Activated CD4-positive, alpha-beta T cell treated with anti-CD3 and anti-CD28 coated beads, Interleukin-2, amount 50 U/mL, for 48 hours (primary cell): Measurements from ENCODE around the gene GLRX5.
"Not testable (repeated sequence)": the region's sequence is repeated elsewhere in the genome, so short reads cannot be mapped to it uniquely, and the experiment has no call there.

Experiments used
- DNase-seq, 2 experiments: peaks; one replicate each; pipeline ENCODE4 v3.0.0-alpha.2; 2020

GLRX5 gene

DNA sequence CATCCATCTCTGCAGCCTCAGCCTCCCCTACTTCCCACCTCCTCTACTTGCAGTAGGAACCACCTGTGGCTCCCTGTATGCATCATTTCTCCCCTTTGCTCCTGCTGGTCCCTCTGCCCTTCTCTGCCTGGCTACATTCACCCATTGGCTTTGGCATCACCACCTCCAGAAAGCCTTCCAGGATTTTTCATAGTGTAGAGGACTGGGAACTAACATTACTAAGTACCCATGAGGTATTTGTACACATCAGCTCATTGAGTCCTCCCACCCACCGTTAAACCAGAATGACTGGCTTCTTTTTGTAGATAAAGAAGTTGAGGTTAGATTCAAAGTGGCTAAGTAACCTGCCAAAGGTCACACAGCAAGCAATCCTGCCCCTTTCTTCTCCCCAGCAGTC lies 35.5 kb upstream of the GLRX5 start:
- no peak for DNase-seq

DNA sequence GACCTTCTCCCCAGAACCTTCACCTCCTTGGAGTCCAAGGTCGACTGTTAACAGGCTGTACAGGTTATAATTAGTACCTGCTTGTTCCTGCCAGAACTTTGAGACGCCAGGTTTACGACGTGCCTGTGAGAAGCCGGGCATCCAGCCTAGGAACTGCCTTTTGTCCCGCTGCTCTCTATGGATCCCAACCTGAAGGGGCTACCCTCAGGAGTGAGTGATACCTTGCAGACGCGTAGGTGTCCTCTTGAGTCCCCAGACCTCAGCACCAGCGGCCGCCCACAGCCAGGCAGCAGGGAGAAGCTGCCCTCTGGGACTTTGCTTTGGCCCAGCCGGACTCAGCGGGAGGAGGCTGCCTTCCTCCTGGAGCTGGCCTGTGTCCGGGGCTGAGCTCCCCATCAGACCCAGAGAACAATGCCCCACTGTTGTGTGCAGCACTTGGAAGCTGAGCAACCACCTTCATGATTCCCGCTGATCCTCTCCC lies 34.6 kb upstream of the GLRX5 start:
- no peak for DNase-seq

DNA sequence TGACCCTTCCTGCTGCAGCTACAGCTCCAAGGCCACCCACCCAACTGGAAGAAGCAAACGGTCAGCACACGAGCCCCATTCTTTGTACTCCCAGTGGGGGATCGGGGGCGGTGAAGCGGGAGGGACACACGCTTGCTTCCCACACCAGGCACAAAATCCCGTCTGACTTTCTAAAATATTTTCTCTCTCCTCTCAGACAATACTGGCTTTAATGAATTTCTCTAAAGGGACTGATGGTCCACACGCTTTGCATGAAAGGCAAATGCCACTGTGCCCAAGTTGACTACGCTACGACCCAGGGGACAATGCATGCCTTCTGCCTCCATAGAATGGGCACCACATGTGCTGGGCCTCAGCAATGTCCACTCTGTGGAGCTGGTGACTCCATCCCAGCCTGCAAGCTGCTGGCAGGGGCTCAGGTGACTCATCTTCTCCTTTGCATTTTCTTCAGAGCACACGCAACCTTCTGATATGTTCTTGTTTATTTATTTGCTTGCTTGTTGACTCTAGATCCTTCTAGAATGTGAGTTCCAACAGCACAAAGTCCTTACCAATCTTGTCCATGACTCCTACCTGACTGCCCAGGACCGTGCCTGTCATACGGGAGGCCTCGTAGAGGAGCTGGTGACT lies 34.0 kb upstream of the GLRX5 start:
- DNase-seq: no peak

DNA sequence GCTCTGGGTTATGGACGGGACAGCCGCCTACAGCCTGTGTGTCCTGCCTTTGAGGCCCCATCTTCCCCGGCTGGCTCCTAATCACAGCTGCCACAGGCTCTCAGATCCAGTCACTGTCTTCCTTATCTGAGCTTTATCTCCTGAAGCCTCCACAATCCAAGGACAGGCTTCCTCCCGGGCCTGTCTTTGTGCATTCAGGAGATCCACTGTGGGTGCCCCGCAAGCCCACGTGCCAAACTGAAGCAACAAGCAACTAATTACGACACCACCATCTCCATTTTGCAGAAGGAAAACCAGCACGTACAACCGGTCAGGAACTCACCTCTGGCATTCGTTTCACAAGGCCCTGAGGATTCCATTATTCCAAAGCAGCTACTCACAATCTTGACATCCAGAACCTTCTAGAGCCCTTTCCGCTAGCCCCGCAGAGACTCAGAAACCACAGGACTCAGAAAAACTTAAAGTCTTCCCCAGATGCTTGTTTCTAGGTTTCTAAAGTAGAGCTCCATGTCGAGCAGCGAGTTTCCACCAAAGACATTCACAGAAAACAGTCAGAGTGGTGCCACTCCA lies 32.4 kb upstream of the GLRX5 start:
- no peak for DNase-seq

DNA sequence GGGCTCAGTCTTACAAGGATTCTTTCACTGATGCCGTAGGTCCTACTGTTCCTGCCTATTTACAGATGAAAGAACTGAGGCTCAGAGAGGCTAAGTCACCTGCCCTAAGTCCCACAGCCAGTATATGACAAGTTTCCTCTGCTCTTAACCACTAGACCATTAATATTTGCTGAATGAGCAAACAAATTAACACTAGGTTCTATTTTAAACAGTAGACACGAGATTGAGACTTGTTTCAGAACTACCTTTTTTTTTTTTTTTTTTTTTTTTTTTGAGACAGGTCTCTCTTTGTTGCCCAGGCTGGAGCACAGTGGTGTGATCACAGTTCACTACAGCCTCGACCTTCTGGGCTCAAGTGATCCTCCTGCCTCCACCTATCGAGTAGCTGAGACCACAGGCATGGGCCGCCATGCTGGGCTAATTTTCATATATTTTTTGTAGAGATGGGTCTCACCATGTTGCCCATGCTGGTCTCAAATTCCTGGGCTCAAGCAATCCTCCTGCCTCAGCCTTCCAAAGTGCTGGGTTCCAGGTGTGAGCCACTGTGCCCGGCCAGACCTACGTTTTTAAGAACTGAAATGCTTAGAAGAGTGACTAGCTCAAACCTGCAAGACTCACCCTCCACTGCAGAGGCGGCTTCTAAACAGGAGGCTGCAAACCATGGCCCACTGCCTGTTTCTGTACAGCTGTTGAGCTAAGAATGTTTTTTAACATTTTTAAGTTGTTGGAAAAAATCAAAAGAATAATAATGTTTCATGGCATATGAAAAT lies 31.3 kb upstream of the GLRX5 start:
- no peak for DNase-seq

DNA sequence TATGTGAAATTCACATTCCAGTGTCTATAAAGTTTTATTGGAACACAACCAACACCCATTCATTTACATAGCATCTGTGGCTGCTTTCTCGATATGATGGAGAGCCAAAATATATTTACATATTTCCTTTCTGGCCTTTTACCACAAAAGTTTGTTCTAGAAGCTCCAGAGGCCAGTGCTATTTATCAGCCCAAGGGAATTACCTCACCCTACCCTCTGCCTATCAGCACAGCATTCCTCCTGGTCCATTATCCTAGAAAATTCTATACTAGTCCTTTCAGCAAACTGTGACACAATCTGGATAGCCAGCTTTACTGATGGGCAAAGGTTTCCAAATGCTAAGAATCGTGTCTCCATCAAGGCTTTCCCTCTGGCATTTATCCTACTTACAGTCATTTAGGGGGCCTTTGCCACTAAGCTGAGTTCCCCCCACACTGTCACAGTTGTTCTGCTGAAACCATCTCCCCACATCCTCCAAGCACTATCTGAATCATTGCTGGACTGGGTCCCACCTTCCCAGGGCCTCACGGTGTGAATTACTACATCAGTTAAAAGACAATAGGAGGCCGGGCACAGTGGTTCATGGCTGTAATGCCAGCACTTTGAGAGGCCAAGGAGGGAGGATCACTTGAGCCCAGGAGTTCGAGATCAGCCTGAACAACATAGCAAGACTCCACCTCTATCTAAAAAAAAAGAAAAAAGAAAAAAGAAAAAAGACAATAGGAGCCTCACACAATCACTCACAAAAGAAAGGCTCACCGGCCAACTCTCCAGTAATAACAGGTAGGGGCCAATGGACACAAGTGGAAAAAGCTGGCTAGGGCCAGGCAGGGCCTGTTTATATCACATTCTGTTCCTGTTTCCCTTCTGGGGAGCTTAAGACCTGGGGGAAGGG lies 30.5 kb upstream of the GLRX5 start:
- DNase-seq: peak in 1 of 2 experiments; percentile 53

DNA sequence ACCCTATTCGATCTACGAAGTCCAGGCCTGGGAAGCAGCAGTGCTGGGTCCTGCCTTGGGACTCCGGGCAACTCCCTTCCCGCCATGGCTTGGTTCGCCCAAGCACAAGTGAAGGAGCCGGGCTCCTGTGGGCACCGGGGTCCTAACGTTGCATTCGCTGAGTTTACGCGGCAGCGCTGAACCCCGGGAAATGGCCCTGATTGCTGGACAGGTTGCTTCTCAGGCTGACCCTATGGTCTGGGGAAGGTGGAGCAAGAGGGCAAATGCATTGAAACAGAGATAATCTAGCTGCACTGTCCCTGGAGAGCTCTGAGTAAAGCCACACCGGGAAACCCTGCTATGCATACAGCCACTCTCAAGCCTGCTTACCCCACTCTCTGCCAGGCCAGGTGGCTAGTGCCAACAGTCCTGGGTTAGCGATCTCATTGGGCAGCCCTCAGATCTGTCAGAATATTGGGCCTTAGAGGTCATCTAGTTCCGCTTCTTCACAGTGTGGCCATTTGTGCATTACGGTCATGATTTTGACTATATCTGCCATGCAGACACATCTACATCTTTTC lies 29.7 kb upstream of the GLRX5 start:
- no peak for DNase-seq

DNA sequence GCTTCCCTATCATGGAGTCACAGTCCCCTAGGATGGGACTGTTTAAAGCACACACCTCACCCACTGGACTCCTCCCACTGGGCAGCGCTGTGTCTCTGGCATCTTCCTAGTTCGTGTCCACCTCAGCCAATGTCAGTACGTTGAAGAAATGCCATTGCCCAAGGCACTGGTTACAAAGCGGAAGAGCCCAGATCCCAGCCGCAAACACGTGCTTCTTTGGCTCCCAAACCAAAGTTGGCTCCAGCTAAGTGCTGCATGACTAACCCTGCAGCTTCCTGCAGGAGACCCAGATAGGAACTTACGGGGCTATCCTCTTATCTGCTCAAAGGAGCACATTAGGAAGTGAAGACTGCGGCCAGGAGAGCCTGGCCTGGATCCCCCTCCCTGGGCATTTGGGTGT lies 27.7 kb upstream of the GLRX5 start:
- no peak for DNase-seq

DNA sequence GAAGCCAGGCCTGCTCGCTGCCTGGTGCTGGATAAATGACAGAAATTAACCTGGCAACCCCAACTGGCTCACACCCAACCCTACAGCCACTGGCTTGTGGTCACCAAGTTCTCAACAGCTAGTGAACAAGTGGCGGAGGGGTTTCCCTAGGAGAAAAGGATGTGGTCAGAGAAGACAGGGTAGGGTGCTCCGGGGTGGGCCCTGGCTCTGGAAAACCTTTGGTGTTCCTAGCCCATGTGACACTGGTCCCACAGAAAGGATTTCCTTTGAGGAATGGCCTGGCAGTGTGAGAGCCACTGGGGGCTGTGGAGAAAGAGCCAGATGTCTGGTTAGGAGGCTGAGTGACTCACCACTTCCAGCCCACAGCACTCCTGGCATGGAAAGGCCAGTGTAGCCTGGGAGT lies 27.1 kb upstream of the GLRX5 start:
- DNase-seq: no peak

DNA sequence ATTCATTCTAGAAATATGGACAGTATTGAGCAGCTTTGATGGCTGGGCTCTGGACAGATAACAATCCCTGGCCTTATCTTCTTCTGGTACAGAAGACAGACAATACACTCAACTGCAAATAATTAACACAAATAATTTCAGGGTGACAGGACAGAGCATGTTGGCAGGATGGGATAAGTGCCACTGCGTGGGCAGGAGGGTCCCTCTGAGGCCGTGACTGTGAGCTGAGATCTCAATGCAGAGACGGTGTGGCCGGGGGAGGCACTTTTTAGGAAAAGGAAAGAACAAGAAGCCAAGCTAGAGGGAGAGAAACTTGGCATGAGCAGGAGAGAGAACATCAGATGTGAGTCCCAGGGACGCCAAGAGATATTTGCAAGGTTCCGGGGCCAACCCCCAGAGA lies 26.5 kb upstream of the GLRX5 start:
- no peak for DNase-seq

DNA sequence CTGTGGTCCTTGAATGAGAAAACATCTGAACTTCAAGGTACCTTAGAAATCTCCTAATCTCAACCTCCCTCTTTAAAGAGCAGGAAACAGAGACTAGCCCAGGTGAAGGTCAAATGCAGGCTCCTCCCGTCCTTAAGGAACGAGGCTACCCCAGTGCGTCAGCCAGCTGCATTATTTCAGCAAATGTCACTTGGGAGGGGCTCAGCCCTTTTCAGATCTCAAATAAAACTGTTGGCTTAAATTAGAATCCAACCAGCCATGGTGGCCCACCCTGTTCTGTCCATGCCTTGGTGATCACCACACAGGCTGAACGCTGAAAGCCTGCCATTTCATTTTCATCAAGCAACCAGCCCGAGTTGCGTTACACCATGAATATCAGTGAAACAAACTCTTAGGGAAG lies 25.4 kb upstream of the GLRX5 start:
- DNase-seq: no peak

DNA sequence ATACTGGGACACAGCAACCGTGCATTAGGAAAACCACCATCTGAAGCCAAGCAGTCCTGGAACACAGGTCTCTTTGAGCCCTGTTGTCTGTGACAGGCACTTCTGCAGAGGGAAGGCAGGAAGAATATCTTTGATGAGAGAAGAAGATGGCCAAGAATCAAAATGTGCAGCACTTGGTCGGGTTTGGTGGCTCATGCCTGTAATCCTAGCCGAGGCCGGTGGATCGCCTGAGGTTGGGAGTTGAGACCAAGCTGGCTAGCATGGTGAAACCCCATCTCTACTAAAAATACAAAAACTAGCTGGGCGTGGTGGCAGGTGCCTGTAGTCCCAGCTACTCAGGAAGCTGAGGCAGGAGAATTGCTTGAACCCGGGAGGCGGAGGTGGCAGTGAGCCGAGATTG lies 24.5 kb upstream of the GLRX5 start:
- not testable (repeated sequence) for DNase-seq

DNA sequence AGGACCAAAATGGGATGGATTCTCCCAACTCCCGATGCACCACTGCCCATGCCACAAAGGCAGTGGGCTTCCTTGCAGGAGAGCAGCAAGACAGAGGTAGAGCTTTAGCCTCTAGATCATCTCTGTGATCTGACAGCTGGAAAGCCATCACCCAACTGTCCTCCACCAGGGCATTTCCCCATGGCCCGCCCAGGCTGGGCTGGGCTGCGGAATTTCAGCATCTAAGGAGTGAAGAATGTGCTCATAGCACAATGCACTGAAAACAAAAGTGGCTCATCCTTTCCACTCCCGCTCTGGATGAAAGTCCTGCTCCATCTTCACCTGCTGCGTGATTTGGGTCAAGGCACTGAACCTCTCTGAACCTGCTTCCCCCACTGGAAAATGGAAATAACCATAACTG lies 24.0 kb upstream of the GLRX5 start:
- DNase-seq: no peak

DNA sequence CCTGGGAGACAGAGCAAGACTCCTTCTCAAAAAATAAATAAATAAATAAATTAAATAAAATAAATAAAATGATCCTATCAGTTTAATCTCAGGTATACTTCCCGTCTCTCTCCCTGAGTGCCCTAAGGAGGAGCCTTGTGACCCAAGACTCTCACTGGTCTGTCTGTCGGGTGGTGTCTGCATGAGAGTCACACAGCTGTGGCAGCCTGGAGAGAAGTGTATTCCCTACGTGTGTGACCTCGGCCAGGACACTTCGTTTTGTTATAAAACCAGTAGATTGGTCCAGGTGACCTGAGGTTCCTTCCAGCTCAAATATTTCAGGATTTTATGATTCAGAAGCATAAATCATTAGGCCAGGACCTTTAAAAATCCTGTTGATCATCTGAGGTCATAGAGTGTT lies 23.2 kb upstream of the GLRX5 start:
- DNase-seq: no peak

DNA sequence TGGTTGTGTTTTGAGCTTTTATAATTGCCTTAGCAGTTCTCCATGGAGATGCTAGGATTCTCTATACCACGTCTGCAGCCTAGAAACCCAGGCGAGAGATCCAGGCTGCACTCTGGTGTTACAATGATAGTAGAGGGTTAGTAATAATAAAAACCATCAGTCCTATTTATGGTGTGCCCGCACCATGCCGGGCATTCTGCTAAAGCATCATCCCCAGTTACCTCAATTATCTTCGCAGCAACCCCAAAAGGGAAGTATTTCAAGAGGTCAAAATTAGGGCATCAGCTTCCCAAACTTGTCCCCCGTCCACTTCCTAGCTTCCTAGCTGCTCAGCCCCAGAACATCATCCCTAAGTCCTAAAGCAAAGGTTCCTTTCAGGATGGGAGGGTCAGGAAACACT lies 21.6 kb upstream of the GLRX5 start:
- no peak for DNase-seq

DNA sequence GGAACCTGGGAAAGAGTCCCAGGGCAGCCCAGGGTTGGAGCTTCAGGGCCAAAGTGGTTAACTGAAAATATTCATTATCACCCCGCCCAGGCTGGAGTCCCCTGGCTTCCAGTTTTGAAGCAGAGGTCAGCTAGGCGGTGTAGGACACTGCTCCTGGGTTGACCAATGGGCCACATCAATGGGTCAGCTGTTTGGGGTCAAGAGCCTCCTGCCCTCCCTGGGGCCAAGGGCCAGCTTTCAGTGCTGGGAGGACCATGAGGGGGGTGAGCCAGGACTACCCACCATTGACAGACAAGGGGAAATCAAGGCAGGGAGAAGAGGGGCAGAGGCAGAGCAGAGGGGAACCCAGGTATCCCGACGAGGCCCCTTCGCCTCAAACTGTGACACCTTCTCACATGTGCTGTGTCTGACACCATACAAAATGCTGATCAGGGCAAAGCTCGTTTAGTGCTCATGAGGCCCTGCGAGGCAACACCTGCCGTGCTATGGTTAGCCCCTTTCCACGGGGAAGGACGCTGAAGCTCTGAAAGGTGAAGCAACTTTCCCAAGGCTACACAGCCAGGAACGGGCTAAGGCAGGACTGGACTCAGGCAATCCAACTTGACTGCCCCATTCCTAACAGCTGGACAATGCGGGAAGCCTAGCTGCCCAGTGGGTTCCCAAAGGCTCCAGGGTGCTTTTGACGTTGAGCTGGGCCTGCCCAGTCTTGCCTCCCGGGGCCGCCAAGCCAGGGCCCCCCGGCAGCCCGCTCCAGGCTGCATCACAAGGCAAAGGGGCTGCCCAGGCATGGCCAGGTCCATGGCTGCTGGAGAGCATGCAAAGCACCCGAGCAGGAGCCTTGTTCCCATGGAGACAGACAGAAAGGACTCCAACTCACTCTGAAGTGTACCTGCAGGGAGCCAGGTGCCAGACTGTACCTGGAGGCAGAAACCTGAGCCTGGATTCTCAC lies 20.4 kb upstream of the GLRX5 start:
- DNase-seq: no peak

DNA sequence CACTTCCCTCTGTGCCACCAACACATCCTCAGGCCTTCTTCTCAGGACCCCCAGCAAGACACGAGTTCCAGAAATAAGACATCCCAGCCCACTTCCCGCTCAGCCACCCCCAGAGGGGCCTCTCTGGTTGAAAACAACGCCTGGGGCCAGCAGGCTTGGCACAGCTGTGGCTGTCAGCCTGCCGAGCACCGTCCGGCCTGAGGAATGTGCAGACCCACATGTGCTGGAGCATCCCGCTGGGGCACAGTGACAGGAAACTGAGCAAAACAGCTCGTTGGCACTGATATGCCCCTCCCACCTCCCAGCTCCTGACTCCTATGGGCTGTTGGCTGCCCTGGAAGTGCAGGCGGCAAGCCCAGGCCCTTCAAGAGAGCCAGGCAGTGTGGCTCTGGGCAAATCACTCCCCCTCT lies 19.8 kb upstream of the GLRX5 start:
- DNase-seq: peak in 1 of 2 experiments; percentile 38

DNA sequence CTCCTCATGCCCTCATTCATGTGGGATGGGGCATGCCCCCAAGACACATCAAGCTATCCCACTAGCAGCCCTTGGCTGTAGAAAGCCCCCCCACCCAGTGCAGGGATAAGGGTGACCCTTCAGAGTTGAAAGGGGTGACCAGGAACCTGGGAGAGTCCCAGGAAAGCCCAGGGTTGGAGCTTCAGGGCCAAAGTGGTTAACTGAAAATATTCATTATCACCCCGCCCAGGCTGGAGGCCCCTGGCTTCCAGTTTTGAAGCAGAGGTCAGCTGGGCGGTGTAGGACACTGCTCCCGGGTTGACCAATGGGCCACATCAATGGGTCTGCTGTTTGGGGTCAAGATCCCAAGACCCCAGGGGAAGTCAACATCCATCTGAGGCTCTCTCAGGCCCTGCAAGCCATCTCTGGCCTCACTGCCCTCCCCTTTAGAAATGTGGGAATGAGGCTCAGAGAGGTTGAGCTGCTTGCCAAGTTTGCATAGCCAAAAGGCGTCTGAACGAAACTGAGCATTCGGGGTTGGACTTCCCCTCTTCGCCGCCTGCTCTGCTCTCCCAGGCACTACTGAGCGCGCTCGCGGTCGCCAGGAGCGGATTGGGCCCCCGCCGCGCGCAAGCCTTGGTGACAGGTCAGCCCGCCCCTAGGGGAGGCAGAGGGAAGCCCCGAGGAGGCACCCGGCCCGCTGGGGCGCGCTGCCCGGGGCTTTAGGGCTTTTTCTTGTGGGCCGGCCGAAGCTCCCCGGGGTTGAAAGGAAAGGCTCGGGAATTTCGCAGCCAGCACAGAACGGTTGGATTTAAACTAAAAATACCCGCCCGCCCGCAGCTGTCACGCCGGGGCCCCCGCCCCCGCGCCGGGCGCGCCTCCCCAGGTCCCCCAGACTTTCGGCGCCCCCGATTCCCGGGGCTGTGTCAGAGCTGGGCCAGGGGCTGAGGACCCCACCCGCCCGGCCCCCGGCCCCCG lies 19.0 kb upstream of the GLRX5 start:
- peak; percentile 87 to 91 for DNase-seq

DNA sequence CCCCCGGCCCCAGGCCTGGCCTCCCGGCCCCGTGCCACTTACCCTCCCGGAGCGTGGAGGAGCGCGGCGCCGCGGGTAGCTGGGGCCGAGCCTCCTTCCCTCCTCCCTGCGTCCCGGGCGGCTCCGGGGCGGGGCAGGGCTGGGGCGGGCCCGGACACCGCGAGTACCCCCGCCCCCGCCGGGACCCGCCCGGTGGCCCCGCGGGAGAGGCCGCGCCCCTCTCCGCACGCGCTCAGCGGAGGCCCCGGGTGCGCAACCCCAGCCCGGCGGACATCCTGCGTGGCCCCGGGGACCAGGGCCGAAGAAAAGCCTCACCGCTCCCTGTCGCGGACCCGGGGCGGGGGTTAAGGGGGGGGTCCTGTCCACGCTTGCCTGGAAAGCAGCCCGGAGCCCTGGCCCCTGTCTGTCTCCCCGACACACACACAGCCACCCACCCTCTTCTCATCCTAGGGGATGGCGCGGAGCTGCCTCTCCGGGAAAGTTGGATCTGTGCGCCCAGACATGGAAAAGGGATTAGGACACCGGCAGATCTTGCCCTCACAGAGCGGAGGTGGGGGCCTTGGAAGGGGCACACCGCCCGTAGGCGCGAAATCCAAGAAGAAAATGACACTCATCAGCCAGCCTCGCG lies 18.2 kb upstream of the GLRX5 start, which contains the start of gene SYNE3:
Gene SYNE3, minus strand, starts transcription at position 97 of the 628 bp plus-strand sequence. CDS start 40,829 bp downstream, outside the sequence.
- DNase-seq: peak; percentile 65 to 68
